Measurements from ENCODE around the gene CLINT1. TPM values are rescaled to one million over a fixed set of nuclear protein-coding genes. Genes with fewer than 3 reads are reported as not detected.

The CLINT1 gene
- total RNA-seq = 10 to 100 TPM; 72.3 to 73.1 TPM
- 91.1 TPM for polyA plus RNA-seq

DNA sequence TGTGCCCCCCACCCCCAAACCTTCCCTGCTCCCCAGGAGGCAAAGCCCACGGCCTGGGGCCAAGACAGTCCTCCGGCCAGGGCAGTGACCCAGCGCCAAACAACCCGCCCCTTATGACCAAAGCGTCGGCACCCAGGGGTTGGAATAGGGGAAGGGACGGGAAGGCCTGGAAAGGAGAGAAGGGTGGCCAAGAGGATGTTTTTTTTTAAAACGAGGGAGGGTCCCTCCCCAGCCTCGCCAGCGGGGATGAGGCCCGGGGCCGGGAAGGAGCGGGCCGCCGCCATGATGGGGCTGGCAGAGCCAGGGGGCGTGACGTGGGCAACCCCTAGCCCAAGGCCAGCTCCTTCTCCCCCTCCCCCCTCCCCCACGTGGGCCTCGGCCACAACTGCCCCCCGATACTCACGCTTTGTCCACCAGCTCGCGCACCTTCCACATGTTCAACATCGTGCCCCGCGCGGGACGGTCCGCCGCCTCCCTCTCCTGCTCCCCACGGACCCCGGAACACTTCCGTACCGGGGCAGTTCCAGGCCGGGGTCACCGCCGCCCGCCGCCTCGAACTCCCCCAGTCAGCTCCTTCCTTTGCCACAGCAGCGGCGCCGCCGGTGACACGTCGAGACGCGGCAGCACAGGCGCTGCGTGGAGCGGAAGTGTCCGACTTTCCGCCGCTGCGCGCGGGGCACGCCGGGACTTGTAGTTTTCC lies at the start of gene CLINT1:
TSS of gene CLINT1 (minus strand) at position 619 of the 700 bp plus-strand sequence. CDS start at position 444, 175 bp downstream.
- peak within 1 kb of the TSS; percentile 85 to 99 (median 95) for H3K4me3 Mint-ChIP-seq
- H3K9me3 Mint-ChIP-seq = no peaks in the 10 kb centered on the region
- peak; percentile 81 to 91 (median 83) for DNase-seq
- H3K27ac ChIP-seq (ENCODE audit: low read depth, low read length) = peak within 1 kb of the TSS; percentile 92
- ChIA-PET POLR2A (interaction anchor here (0.5 to 0.6 kb wide), 2 partner anchors 92 to 127 kb away, joined by 3 to 6 read pairs; partner anchors contain the start of gene THG1L), CTCF (interaction anchor here (0.9 to 1.2 kb wide), 2 partner anchors 44 to 45 kb away, joined by 3 read pairs; no protein-coding TSS in a partner anchor)
- H3K4me1 ChIP-seq (ENCODE audit: insufficient read depth, low read length) = peaks cover 25% of the 10 kb centered on the region
- peaks cover 54 to 71% (median 64%) of the 10 kb centered on the region in 3 donors for H3K4me1 Mint-ChIP-seq
- H3K4me3 ChIP-seq (ENCODE audit: low read length) = peak within 1 kb of the TSS; percentile 70
- no peaks in the 10 kb centered on the region for H3K9me3 ChIP-seq (ENCODE audit: low read length)
- H3K27ac Mint-ChIP-seq = peak within 1 kb of the TSS; percentile 91 to 99 (median 96)
- peaks cover 0 to 4% of the 10 kb centered on the region in 2 donors for H3K27me3 Mint-ChIP-seq
- no peaks in the 10 kb centered on the region for H3K36me3 ChIP-seq (ENCODE audit: insufficient read depth, low read length)
- H3K36me3 Mint-ChIP-seq = peaks cover 5 to 26% (median 5%) of the 10 kb centered on the region in 3 donors
- H3K27me3 ChIP-seq (ENCODE audit: insufficient read depth, low read length, poor library complexity, severe bottlenecking) = no peaks in the 10 kb centered on the region

DNA sequence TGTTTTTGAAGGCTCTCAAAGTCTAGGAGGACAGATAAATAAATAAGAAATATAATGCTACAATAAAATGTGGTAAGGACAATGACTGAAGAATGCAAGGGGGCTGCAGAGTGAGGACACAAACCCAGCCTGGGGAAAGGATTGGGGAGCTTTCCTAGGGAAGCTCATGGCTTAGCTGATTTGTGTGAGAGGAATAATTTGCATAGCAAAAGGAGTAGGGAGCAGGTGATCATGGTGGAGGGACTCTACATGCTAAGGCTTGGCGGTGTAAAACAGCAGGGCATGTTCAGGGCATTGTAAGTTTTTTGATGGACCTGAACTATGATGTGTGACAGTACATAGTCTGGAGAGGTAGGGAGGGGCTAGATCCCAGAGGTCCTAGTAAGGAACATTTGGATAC lies 49.5 kb upstream of the CLINT1 start:
- H3K27me3 ChIP-seq (ENCODE audit: insufficient read depth, low read length, poor library complexity, severe bottlenecking) = no peaks in the 10 kb centered on the region
- no peaks in the 10 kb centered on the region for H3K9me3 ChIP-seq (ENCODE audit: low read length)
- H3K4me3 ChIP-seq (ENCODE audit: low read length) = no peak overlapping the region
- ChIA-PET CTCF (interaction anchor here (1.2 kb wide), 1 partner anchor 10 kb away, joined by 3 read pairs; no protein-coding TSS in a partner anchor), POLR2A (no interaction called here)
- no peak overlapping the region for H3K27ac ChIP-seq (ENCODE audit: low read depth, low read length)
- no peak for DNase-seq
- H3K27me3 Mint-ChIP-seq = peaks cover 2 to 4% of the 10 kb centered on the region in 2 donors
- no peak overlapping the region for H3K27ac Mint-ChIP-seq
- H3K4me1 Mint-ChIP-seq = no peaks in the 10 kb centered on the region
- H3K36me3 Mint-ChIP-seq = no peaks in the 10 kb centered on the region
- H3K36me3 ChIP-seq (ENCODE audit: insufficient read depth, low read length) = no peaks in the 10 kb centered on the region
- no peaks in the 10 kb centered on the region for H3K9me3 Mint-ChIP-seq
- no peak overlapping the region for H3K4me3 Mint-ChIP-seq
- no peaks in the 10 kb centered on the region for H3K4me1 ChIP-seq (ENCODE audit: insufficient read depth, low read length)

DNA sequence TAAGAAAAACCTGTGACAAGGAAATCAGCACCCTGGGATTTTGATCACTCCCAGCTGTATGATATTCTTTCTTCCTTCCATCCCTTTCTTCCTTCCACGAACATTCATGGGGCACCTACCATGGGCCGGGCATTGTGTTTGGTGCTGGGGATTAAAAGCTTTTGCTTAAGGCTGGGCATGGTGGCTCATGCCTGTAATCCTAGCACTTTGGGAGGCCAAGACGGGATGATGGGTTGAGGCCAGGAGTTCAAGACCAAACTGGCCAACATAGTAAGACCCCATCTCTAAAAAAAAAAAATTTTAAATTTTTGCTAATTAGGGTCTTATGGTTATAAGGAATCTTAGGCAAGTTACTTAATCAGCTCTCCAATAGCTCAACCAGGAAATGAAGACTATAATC lies 48.5 kb upstream of the CLINT1 start:
- no peaks in the 10 kb centered on the region for H3K36me3 Mint-ChIP-seq
- no peak overlapping the region for H3K27ac ChIP-seq (ENCODE audit: low read depth, low read length)
- no peaks in the 10 kb centered on the region for H3K27me3 ChIP-seq (ENCODE audit: insufficient read depth, low read length, poor library complexity, severe bottlenecking)
- H3K9me3 ChIP-seq (ENCODE audit: low read length) = no peaks in the 10 kb centered on the region
- H3K27ac Mint-ChIP-seq = peak overlapping the region in 1 of 8 donors; percentile 29
- no peak for DNase-seq
- ChIA-PET POLR2A (no interaction called here), CTCF (no interaction called here)
- no peak overlapping the region for H3K4me3 ChIP-seq (ENCODE audit: low read length)
- H3K9me3 Mint-ChIP-seq = no peaks in the 10 kb centered on the region
- H3K4me1 Mint-ChIP-seq = no peaks in the 10 kb centered on the region
- no peak overlapping the region for H3K4me3 Mint-ChIP-seq
- H3K36me3 ChIP-seq (ENCODE audit: insufficient read depth, low read length) = no peaks in the 10 kb centered on the region
- no peaks in the 10 kb centered on the region for H3K4me1 ChIP-seq (ENCODE audit: insufficient read depth, low read length)
- H3K27me3 Mint-ChIP-seq = peaks cover 5 to 9% of the 10 kb centered on the region in 2 donors

DNA sequence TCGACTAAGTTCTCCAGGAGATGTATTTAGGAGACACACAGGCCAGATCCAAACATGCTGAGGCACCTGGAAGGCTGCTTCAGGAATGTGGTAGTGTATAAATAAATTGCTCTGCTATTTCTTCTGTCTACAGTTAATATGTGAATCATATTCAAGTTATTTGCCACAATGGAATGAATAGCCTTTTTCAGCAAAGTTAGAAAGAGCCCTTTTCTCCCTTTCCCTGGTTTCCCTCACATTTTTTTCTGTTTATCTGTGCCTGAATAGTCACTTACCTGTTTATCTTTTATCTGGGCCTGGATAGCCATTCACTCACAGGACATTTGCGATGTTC lies 44.1 kb upstream of the CLINT1 start:
- Histone ChIP-seq H3K9me3 (ENCODE audit: low read length) (no peaks in the 10 kb centered on the region), H3K4me3 (ENCODE audit: low read length) (no peak overlapping the region), H3K4me1 (ENCODE audit: insufficient read depth, low read length) (no peaks in the 10 kb centered on the region), H3K36me3 (ENCODE audit: insufficient read depth, low read length) (no peaks in the 10 kb centered on the region), H3K27me3 (ENCODE audit: insufficient read depth, low read length, poor library complexity, severe bottlenecking) (no peaks in the 10 kb centered on the region), H3K27ac (ENCODE audit: low read depth, low read length) (no peak overlapping the region)
- no peak for DNase-seq
- H3K4me3 Mint-ChIP-seq = no peak overlapping the region
- H3K27ac Mint-ChIP-seq = no peak overlapping the region
- no peaks in the 10 kb centered on the region for H3K36me3 Mint-ChIP-seq
- peaks cover 5 to 14% of the 10 kb centered on the region in 2 donors for H3K27me3 Mint-ChIP-seq
- H3K4me1 Mint-ChIP-seq = no peaks in the 10 kb centered on the region
- H3K9me3 Mint-ChIP-seq = no peaks in the 10 kb centered on the region
- ChIA-PET POLR2A (no interaction called here), CTCF (no interaction called here)

DNA sequence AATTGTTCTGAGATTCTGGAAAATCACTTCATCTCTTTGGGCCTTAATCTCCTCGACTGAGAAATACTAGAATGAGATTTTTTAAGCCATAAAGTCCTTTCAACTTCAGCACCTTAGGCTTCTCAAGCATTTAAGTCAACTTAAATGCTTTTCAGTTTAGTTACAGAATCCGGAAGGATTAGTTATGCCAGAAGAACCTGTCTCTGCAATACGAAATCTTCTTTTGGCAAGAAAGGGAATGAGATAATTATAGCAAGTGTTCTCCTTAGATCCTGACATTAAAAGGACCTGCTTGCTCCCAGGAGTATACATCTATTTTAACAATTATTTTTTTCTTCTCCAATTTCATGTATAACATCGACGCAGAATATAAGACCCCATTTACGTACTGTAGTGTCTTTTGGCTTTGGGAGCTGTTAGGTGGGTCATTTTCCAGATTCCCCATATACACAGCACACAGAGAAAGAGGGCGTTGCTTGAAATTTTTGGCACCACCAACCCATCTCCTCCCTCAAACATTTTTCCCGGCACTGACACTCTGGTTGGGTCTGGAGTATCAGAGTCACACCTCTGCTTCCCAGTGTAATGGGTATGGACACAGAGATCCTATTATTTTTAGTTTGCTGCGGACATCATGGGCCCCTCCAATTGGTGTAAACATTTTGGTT lies 43.6 kb upstream of the CLINT1 start:
- CTCF ChIA-PET = no interaction called here

DNA sequence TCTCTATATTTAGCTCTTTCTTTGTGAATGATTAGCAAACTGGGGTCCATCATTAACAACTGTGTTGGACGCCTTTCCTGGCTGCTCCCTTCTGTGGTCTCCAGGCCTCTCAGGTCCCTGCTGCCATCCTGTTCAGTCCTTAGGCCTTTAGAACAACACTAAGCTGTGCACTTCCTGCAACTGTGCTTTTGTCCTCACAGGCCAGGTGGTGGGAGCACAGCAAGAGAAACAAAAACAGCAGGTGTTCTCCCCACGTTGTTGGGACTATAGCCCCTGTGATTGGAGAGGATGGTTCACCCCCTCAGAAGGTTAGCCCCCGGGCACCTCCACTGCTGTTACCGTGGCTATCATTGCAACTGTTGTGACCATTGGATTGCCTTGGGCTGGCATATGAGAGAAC lies 41.7 kb upstream of the CLINT1 start:
- no peaks in the 10 kb centered on the region for H3K4me1 Mint-ChIP-seq
- no peaks in the 10 kb centered on the region for H3K9me3 Mint-ChIP-seq
- DNase-seq = no peak
- Histone ChIP-seq H3K27me3 (ENCODE audit: insufficient read depth, low read length, poor library complexity, severe bottlenecking) (no peaks in the 10 kb centered on the region), H3K4me3 (ENCODE audit: low read length) (no peak overlapping the region), H3K27ac (ENCODE audit: low read depth, low read length) (no peak overlapping the region), H3K36me3 (ENCODE audit: insufficient read depth, low read length) (no peaks in the 10 kb centered on the region), H3K9me3 (ENCODE audit: low read length) (no peaks in the 10 kb centered on the region), H3K4me1 (ENCODE audit: insufficient read depth, low read length) (no peaks in the 10 kb centered on the region)
- ChIA-PET POLR2A (no interaction called here), CTCF (no interaction called here)
- no peaks in the 10 kb centered on the region for H3K36me3 Mint-ChIP-seq
- H3K27me3 Mint-ChIP-seq = peaks cover 4 to 14% of the 10 kb centered on the region in 2 donors
- no peak overlapping the region for H3K27ac Mint-ChIP-seq
- no peak overlapping the region for H3K4me3 Mint-ChIP-seq

More for the DNA sequence above, 43.6 kb upstream of the CLINT1 start:
- Histone ChIP-seq H3K4me3 (ENCODE audit: low read length) (no peak overlapping the region), H3K9me3 (ENCODE audit: low read length) (no peaks in the 10 kb centered on the region), H3K4me1 (ENCODE audit: insufficient read depth, low read length) (no peaks in the 10 kb centered on the region), H3K36me3 (ENCODE audit: insufficient read depth, low read length) (no peaks in the 10 kb centered on the region), H3K27me3 (ENCODE audit: insufficient read depth, low read length, poor library complexity, severe bottlenecking) (no peaks in the 10 kb centered on the region), H3K27ac (ENCODE audit: low read depth, low read length) (no peak overlapping the region)
- no peaks in the 10 kb centered on the region for H3K9me3 Mint-ChIP-seq
- H3K36me3 Mint-ChIP-seq = no peaks in the 10 kb centered on the region
- H3K4me3 Mint-ChIP-seq = no peak overlapping the region
- no peak for DNase-seq
- POLR2A ChIA-PET = no interaction called here
- H3K4me1 Mint-ChIP-seq = no peaks in the 10 kb centered on the region
- H3K27me3 Mint-ChIP-seq = peaks cover 5 to 14% of the 10 kb centered on the region in 2 donors
- no peak overlapping the region for H3K27ac Mint-ChIP-seq

DNA sequence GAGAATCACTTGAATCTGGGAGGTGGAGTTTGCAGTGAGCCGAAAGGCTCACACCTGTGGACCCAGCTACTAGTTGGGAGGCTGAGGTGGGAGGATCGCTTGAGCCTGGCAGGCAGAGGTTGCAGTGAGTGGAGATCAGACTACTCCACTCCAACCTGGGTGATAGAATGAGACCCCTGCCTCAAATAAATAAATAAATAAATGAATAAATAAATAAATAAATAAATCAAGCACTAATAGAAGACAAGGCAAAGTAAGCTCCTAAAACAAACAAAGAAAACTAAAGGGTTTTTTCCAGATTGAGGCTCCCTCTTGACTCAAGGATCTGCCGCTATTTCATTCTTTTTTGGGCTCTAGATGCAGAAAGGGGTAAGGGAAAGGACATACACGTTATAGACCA lies 34.7 kb upstream of the CLINT1 start:
- Histone ChIP-seq H3K27me3 (ENCODE audit: insufficient read depth, low read length, poor library complexity, severe bottlenecking) (no peaks in the 10 kb centered on the region), H3K4me3 (ENCODE audit: low read length) (no peak overlapping the region), H3K9me3 (ENCODE audit: low read length) (no peaks in the 10 kb centered on the region), H3K4me1 (ENCODE audit: insufficient read depth, low read length) (peaks cover 10% of the 10 kb centered on the region), H3K36me3 (ENCODE audit: insufficient read depth, low read length) (no peaks in the 10 kb centered on the region), H3K27ac (ENCODE audit: low read depth, low read length) (no peak overlapping the region)
- ChIA-PET CTCF (no interaction called here), POLR2A (no interaction called here)
- Mint-ChIP-seq H3K36me3 (no peaks in the 10 kb centered on the region), H3K27ac (no peak overlapping the region), H3K4me1 (peaks cover 7 to 17% (median 17%) of the 10 kb centered on the region in 3 donors), H3K9me3 (no peaks in the 10 kb centered on the region), H3K27me3 (peaks cover 2 to 4% of the 10 kb centered on the region in 2 donors), H3K4me3 (no peak overlapping the region)
- no peak for DNase-seq

DNA sequence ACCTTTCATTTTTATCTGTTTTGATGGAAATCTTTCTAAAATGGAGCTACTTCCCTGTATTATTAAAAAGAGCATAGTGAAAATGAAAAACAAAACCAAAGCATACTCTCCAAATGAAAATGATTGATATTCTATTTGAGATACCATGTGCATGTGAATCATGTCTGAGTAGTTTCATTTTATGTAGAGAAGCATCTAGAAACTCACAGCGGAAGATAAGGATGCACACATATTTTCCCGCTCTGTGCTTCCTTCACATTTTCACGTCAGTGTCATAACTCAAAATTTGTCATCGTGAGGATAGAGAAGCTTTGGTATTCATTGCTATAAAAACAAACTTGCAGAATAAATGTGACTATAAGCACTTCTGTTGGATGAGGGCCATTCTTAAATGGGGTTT lies 34.0 kb upstream of the CLINT1 start:
- no peak for DNase-seq
- H3K27me3 Mint-ChIP-seq = peaks cover 3 to 4% of the 10 kb centered on the region in 2 donors
- Histone ChIP-seq H3K9me3 (ENCODE audit: low read length) (no peaks in the 10 kb centered on the region), H3K4me1 (ENCODE audit: insufficient read depth, low read length) (peaks cover 10% of the 10 kb centered on the region), H3K4me3 (ENCODE audit: low read length) (no peak overlapping the region), H3K36me3 (ENCODE audit: insufficient read depth, low read length) (no peaks in the 10 kb centered on the region), H3K27me3 (ENCODE audit: insufficient read depth, low read length, poor library complexity, severe bottlenecking) (no peaks in the 10 kb centered on the region), H3K27ac (ENCODE audit: low read depth, low read length) (no peak overlapping the region)
- H3K9me3 Mint-ChIP-seq = no peaks in the 10 kb centered on the region
- H3K36me3 Mint-ChIP-seq = no peaks in the 10 kb centered on the region
- CTCF ChIA-PET = no interaction called here
- peaks cover 7 to 17% (median 17%) of the 10 kb centered on the region in 3 donors for H3K4me1 Mint-ChIP-seq
- peak overlapping the region in 1 of 8 donors; percentile 30 for H3K27ac Mint-ChIP-seq
- POLR2A ChIA-PET = no interaction called here
- H3K4me3 Mint-ChIP-seq = peak overlapping the region in 1 of 7 donors; percentile 44

All from CD8-positive, alpha-beta memory T cell (primary cell).